ENCODE results near the gene VPS26B. TPM values are rescaled to one million over a fixed set of nuclear protein-coding genes. Genes with fewer than 3 reads are reported as not detected.

The VPS26B gene
- 42.4 and 46.0 TPM in 2 replicates for total RNA-seq

GRCh38 chr11:134223836-134224709 is at the start of gene VPS26B, which contains the start of gene NCAPD3:
VPS26B (plus strand) TSS chr11:134224671; CDS start chr11:134225123, 452 bp downstream.
NCAPD3 (minus strand) TSS chr11:134223967; CDS start chr11:134223926, 41 bp downstream.

GRCh38 chr11:134253188-134253993 is 28.9 kb downstream of the VPS26B start, which contains the start of the genes ACAD8 and THYN1:
ACAD8 (plus strand) TSS chr11:134253568; CDS start chr11:134253601, 33 bp downstream.
THYN1 (minus strand) TSS chr11:134253352; CDS start chr11:134252882, 470 bp downstream.

GRCh38 chr11:134275534-134276395 is 51.3 kb downstream of the VPS26B start, which contains the start of gene GLB1L3:
GLB1L3 (plus strand) TSS chr11:134276379; CDS start chr11:134276741, 362 bp downstream.

Other genes with a start within 250 kb of the VPS26B start
- gene JAM3, start 155.6 kb upstream of the VPS26B start, total RNA-seq, result 46.6 and 47.7 TPM in 2 replicates
- 6.2 and 11.4 TPM in 2 replicates for gene NCAPD3, start 704 bp upstream of the VPS26B start, total RNA-seq
- 27.7 and 45.9 TPM in 2 replicates for gene THYN1, start 28.7 kb downstream of the VPS26B start, total RNA-seq
- 13.2 and 18.8 TPM in 2 replicates for gene ACAD8, start 28.9 kb downstream of the VPS26B start, total RNA-seq
- not detected in 2 replicates for gene GLB1L3, start 51.7 kb downstream of the VPS26B start, total RNA-seq
- gene GLB1L2, start 107.3 kb downstream of the VPS26B start, total RNA-seq, result 0.51 and 0.70 TPM in 2 replicates
- not detected in 2 replicates for gene B3GAT1, start 187.6 kb downstream of the VPS26B start, total RNA-seq

All from pericardium fibroblast (primary cell).